ENCODE data around the gene PRKAA1.

The PRKAA1 gene

GRCh38 chr5:40779561-40779960 lies 18.6 kb downstream of the PRKAA1 start:
- no peak for DNase-seq (ENCODE audit: low spot score)

GRCh38 chr5:40778133-40778532 lies 20.0 kb downstream of the PRKAA1 start:
- no peak for DNase-seq (ENCODE audit: low spot score)

- DNase-seq (ENCODE audit: low spot score) = no peak
Observed at GRCh38 chr5:40776658-40776977, 21.6 kb downstream of the PRKAA1 start.

GRCh38 chr5:40775846-40776657 lies 22.1 kb downstream of the PRKAA1 start:
- DNase-seq (ENCODE audit: low spot score) = no peak

- no peak for DNase-seq (ENCODE audit: low spot score)
Observed at GRCh38 chr5:40775085-40775845, 22.9 kb downstream of the PRKAA1 start.

GRCh38 chr5:40774623-40775022 lies 23.6 kb downstream of the PRKAA1 start:
- DNase-seq (ENCODE audit: low spot score) = no peak

- DNase-seq (ENCODE audit: low spot score) = no peak
Observed at GRCh38 chr5:40770764-40771163, 27.4 kb downstream of the PRKAA1 start.

GRCh38 chr5:40762705-40763104 lies 35.5 kb downstream of the PRKAA1 start:
- DNase-seq (ENCODE audit: low spot score) = no peak

GRCh38 chr5:40757400-40757799 lies 40.8 kb downstream of the PRKAA1 start:
- no peak for DNase-seq (ENCODE audit: low spot score)

GRCh38 chr5:40755407-40756365 lies 42.5 kb downstream of the PRKAA1 start, which contains the start of gene TTC33:
Gene TTC33, minus strand, starts transcription at chr5:40755961. Its CDS starts 8,943 bp downstream, at chr5:40747018.
- DNase-seq (ENCODE audit: low spot score) = peak; percentile 93

- peak; percentile 69 for DNase-seq (ENCODE audit: low spot score)
Observed at GRCh38 chr5:40755093-40755406, 43.1 kb downstream of the PRKAA1 start.

GRCh38 chr5:40754381-40755092 lies 43.6 kb downstream of the PRKAA1 start:
- no peak for DNase-seq (ENCODE audit: low spot score)

- DNase-seq (ENCODE audit: low spot score) = no peak
Observed at GRCh38 chr5:40746703-40747102, 51.5 kb downstream of the PRKAA1 start.

GRCh38 chr5:40743771-40744170 lies 54.4 kb downstream of the PRKAA1 start:
- no peak for DNase-seq (ENCODE audit: low spot score)

GRCh38 chr5:40738502-40738901 lies 59.7 kb downstream of the PRKAA1 start:
- DNase-seq (ENCODE audit: low spot score) = no peak

GRCh38 chr5:40736103-40736875 lies 61.9 kb downstream of the PRKAA1 start:
- DNase-seq (ENCODE audit: low spot score) = peak; percentile 79

GRCh38 chr5:40735609-40736008 lies 62.6 kb downstream of the PRKAA1 start:
- DNase-seq (ENCODE audit: low spot score) = no peak

GRCh38 chr5:40734986-40735385 lies 63.2 kb downstream of the PRKAA1 start:
- DNase-seq (ENCODE audit: low spot score) = peak; percentile 65

- DNase-seq (ENCODE audit: low spot score) = no peak
Observed at GRCh38 chr5:40733879-40734563, 64.2 kb downstream of the PRKAA1 start.

GRCh38 chr5:40733434-40733833 lies 64.7 kb downstream of the PRKAA1 start:
- DNase-seq (ENCODE audit: low spot score) = no peak

All from kidney capillary endothelial cell (primary cell).